T-helper 9 cell (primary cell): ENCODE data around the gene SPTBN5.

Source experiments
- DNase-seq: peaks from one replicate; pipeline ENCODE4 v3.0.0-alpha.2; 2020

SPTBN5 gene

DNA sequence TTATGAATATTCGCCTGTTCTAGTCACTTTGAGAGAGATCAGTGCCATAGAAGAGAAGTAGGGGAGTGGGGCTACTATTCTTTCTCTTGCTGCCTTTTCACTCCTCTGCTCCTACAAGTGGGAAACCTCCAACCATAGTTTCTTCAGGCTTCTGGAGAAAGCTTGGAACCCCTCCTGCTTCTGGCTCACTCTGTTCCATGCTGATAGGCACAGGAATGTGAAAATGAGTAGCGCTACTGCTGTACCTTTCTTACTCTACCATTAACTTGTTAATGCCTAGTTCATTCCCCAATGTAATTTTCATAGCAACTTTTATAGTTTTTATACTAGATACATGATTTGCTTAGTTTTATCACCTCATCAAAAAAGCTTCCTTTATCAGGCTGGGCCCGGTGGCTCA, 92.7 kb downstream of the SPTBN5 start:
- no peak for DNase-seq

GRCh38 chr15:41799488-41799805, 94.4 kb downstream of the SPTBN5 start:
- no peak for DNase-seq

DNA sequence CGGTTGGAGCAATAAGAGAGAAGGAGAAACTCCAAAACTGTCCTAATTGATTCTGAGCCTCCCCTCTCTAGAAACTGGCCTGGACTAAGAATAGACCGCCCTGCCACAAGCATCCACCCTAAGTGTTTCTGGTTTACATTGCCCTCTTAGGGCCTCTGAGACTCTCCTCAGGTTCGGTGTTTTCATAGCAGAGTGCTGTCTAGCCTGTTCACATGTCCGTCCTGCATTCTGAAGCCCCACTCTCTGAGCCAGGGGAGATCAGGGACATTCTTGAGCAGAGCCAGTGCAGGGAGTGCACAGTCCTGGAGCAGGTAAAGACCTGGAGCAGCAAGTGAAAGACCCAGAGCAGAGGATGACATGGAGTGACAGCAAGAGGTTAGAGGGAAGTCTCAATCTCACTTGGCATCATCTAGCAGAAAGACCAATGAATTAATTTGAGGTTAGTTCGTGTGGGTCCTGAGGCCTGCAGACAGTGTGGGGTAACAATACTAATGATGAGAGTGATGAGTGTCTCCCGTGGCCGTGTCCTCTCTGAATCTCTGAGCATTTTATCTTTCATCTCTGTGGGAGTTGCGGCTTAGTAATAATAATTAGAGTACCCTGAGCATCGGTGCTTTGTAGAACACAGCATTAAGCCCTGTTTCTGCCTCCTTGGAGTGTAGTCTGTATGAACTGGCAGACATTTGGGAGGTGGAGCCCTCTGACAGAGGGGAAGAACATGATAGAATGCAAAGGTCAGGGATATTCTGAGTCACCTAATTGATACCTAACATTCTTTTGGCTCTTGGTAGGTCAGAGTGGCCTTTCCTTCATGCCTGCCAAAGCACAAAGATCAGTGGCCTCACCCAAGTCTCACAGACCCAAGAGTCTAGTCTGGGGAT, 95.0 kb downstream of the SPTBN5 start:
- no peak for DNase-seq
